Mucosa of descending colon (tissue), 3 donors: Measurements from ENCODE around the gene MTHFS. TPM values are rescaled to one million over a fixed set of nuclear protein-coding genes. Genes with fewer than 3 reads are reported as not detected.

ENCODE experiments used
- ATAC-seq: fragments of 200-7000 bp; cut with Tn5 transposase; one replicate; pipeline ENCODE4 v1.9.1; 2020; ENCODE audit warnings: mild to moderate bottlenecking, moderate library complexity
- DNase-seq, 3 donors: peaks; one replicate each; pipeline ENCODE4 v3.0.0-alpha.2; 2020
- H3K36me3 ChIP-seq: fragments of 200-600 bp; one replicate; pipeline ENCODE4 v1.8.0; 2021; ENCODE audit warnings: low read depth, mild to moderate bottlenecking
- H3K4me1 ChIP-seq: fragments of 200-600 bp; one replicate; pipeline ENCODE4 v1.8.0; 2021; ENCODE audit warnings: low read depth, mild to moderate bottlenecking
- H3K4me3 ChIP-seq: fragments of 200-600 bp; one replicate; pipeline ENCODE4 v1.8.0; 2021; ENCODE audit warnings: mild to moderate bottlenecking
- H3K9me3 ChIP-seq: fragments of 200-600 bp; one replicate; pipeline ENCODE4 v1.8.0; 2021; ENCODE audit warnings: mild to moderate bottlenecking
- intact Hi-C, 2 donors: fragments of 100-400 bp; cut with DNase I in 1 of 2; cut with micrococcal nuclease in 1 of 2; formaldehyde crosslinking; loops; one replicate each; pipeline versions ENCODE4 v1.11.0 to v1.11.1; 2022; cut with DNase I, micrococcal nuclease
- total RNA-seq, 3 donors: library from RNA; stranded (reverse); fragmentation: NEBNext Ultra II Directional in 2 of 3; extraction: Animal tissue kit (Norgen Biotek cat#: 25700) in 2 of 3; gene quantifications; one replicate each; pipeline versions ENCODE4 v1.2.1 to v1.2.4, GENCODE V29; 2021 to 2023
- TF ChIP-seq, protein P1 (sequence below): fragments of 200-600 bp; IDR thresholded peaks from one replicate; pipeline ENCODE4 v1.8.0; 2022; ENCODE audit warnings: antibody characterized with exemption, mild to moderate bottlenecking
- donor health status: DM: no; HTN: no; CAD: no; lungs with moderate emphysema.
- donor health status: DM: no; HTN: no; CAD: no.
- donor health status: DM: no; HTN: yes; CAD: no.

The MTHFS gene
- total RNA-seq, 3 donors from 2014 or later: 16.7 to 27.0 (median 19.2) TPM

DNA sequence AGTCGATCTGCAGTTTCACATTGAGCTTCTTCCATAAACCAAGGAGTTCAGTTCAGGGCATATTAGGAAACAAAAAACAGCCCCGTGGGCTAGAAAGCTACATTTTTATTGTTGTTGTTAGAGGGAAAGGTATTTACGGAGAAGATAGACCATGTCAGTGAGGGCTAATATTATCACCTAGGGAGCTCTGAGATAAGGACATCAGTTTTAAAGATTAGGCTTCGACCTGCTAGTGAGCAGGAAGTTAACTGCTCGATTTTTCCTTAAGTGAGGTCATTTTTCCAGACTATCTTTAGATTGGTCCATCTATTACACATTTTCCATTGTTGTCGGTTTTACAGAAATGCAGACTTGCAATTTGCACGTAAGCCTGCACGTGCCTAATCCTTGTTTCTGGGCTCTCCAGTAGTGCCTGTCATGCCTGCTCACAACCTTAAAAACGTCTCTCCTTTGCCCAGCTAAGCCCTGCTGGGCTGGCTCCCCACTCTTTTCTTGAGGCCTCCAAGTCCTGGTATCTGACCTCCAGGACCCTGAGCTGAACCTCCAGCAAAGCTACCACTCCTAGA, 72.6 kb downstream of the MTHFS start:
- intact Hi-C loops: no loop called here
- H3K4me3 ChIP-seq: no peak overlapping the region
- no peaks in the 10 kb centered on the region for H3K4me1 ChIP-seq
- no peak for DNase-seq
- no peaks in the 10 kb centered on the region for H3K36me3 ChIP-seq
- H3K9me3 ChIP-seq: peaks cover 2% of the 10 kb centered on the region
- no peak for ATAC-seq
- TF ChIP-seq, protein P1, sequence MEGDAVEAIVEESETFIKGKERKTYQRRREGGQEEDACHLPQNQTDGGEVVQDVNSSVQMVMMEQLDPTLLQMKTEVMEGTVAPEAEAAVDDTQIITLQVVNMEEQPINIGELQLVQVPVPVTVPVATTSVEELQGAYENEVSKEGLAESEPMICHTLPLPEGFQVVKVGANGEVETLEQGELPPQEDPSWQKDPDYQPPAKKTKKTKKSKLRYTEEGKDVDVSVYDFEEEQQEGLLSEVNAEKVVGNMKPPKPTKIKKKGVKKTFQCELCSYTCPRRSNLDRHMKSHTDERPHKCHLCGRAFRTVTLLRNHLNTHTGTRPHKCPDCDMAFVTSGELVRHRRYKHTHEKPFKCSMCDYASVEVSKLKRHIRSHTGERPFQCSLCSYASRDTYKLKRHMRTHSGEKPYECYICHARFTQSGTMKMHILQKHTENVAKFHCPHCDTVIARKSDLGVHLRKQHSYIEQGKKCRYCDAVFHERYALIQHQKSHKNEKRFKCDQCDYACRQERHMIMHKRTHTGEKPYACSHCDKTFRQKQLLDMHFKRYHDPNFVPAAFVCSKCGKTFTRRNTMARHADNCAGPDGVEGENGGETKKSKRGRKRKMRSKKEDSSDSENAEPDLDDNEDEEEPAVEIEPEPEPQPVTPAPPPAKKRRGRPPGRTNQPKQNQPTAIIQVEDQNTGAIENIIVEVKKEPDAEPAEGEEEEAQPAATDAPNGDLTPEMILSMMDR: no peak

DNA sequence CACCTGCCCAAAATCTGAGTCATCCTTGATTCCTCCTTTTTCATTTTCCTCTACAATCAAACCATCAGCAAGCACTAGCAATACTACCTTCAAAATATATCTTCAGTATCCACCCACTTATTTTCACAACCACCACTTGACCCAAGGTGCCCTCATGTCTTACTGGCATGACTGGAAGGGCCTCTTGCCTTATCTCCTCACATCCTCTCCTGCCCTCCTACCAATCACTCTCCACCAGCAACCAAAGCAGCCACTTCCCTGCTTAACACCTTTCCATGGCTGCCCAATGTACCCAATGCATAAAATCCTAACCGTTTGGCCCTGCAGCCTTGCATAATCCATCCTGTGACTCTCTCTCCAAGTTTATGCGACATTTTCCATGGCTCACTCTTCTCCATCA, 76.0 kb downstream of the MTHFS start:
- ATAC-seq (no peak), DNase-seq (no peak)
- no peak overlapping the region for H3K4me3 ChIP-seq

DNA sequence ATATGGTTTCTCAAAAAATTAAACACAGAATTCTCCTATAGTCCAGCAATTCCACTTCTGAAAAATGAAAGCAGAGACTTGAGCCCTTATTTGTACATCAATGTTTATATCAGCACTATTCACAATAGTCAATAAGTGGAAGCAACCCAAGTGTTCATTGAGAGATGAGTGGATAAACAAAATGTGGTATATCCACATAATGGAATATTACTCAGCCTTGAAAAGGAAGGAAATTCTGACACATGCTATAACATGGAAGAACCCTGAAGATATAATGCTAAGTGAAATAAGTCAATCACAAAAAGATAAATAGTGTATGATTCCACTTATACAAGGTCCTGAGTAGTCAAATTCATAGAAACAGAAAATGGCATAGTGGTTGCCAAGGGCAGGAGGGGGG, 76.6 kb downstream of the MTHFS start:
- intact Hi-C loops: no loop called here
- Histone ChIP-seq H3K9me3 (peaks cover 2% of the 10 kb centered on the region), H3K36me3 (no peaks in the 10 kb centered on the region), H3K4me3 (no peak overlapping the region), H3K4me1 (no peaks in the 10 kb centered on the region)
- DNase-seq: no peak
- TF ChIP-seq, protein P1: no peak
- no peak for ATAC-seq

More for the DNA sequence above, 76.0 kb downstream of the MTHFS start:
- peaks cover 2% of the 10 kb centered on the region for H3K9me3 ChIP-seq
- TF ChIP-seq, protein P1: no peak
- intact Hi-C loops: no loop called here
- H3K36me3 ChIP-seq: no peaks in the 10 kb centered on the region
- no peaks in the 10 kb centered on the region for H3K4me1 ChIP-seq

DNA sequence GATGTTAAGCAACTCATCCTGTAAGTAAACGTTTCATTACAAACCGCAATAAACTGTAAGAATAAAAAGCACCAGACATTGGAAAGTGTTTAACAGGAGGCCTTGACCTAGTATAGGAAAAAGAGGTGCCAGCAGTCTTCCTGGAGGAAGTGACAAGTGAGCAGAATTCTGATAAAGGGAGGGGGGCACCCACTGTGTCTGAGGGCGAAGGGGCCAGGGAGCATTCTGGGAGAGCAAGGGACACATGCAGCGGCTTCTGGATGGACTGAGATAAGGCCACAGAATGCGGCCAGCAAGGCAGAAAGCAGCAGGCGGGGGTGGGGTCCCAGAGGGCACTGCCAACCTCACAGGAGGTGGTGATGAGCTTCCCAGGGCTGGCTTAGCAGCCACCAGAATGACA, 80.2 kb downstream of the MTHFS start:
- H3K4me3 ChIP-seq: no peak overlapping the region
- H3K4me1 ChIP-seq: no peaks in the 10 kb centered on the region
- intact Hi-C loops: no loop called here
- no peak for DNase-seq
- TF ChIP-seq, protein P1: no peak
- peaks cover 2% of the 10 kb centered on the region for H3K9me3 ChIP-seq
- no peak for ATAC-seq
- no peaks in the 10 kb centered on the region for H3K36me3 ChIP-seq

DNA sequence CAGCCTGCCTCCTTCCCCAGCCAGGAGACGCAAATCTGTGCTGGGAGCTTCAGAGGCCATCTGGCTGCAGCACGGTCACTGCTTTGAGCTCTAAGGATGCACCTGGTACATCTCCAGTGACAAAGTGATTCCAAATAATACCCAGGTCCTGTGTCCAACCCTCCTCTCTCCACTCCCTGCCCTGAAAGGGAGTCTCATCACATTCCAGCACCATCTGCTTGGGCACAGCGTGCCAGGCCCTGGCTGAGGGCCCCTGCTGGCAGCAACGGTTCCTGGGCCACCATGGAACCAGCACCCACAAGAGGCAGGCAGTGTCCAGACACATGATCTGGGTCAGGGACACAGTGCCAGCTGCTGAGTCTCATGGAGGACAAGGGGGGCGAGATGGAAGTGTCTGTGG, 81.3 kb downstream of the MTHFS start:
- intact Hi-C loops: no loop called here
- ATAC-seq: no peak
- no peaks in the 10 kb centered on the region for H3K4me1 ChIP-seq
- H3K4me3 ChIP-seq: no peak overlapping the region
- no peaks in the 10 kb centered on the region for H3K36me3 ChIP-seq
- H3K9me3 ChIP-seq: peaks cover 2% of the 10 kb centered on the region
- TF ChIP-seq, protein P1: no peak
- DNase-seq: no peak

DNA sequence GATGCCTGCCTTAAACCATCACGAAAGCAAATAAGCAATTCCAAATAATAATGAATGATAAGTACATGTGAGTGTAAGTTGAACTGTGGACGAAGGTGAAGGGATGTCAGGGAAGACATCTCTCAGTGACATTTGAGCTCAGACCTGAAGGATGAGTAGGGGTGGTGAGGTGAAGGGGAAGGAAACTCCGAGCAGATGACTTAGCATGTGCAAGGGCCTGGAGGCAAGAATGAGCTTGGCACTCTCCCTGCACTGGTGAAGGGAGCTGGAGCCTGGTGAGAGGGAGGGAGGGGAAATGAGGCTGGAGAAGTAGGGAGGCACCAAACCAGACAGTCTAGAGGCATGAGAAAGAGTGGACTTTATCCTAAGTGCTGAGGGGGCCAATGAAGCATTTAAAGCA, 84.3 kb downstream of the MTHFS start:
- H3K9me3 ChIP-seq: no peaks in the 10 kb centered on the region
- ATAC-seq (no peak), DNase-seq (no peak)
- H3K4me1 ChIP-seq: no peaks in the 10 kb centered on the region
- intact Hi-C loops: no loop called here
- H3K4me3 ChIP-seq: no peak overlapping the region
- TF ChIP-seq, protein P1: no peak
- no peaks in the 10 kb centered on the region for H3K36me3 ChIP-seq
